Stimulated activated CD4-positive, alpha-beta T cell treated with anti-CD3 and anti-CD28 coated beads, Interleukin-4, amount 100 ng/mL, for 24 hours (primary cell): ENCODE data around the gene EGFR.

Experiments
- DNase-seq: peaks from one replicate; pipeline ENCODE4 v3.0.0-alpha.2; 2020

The EGFR gene

DNA sequence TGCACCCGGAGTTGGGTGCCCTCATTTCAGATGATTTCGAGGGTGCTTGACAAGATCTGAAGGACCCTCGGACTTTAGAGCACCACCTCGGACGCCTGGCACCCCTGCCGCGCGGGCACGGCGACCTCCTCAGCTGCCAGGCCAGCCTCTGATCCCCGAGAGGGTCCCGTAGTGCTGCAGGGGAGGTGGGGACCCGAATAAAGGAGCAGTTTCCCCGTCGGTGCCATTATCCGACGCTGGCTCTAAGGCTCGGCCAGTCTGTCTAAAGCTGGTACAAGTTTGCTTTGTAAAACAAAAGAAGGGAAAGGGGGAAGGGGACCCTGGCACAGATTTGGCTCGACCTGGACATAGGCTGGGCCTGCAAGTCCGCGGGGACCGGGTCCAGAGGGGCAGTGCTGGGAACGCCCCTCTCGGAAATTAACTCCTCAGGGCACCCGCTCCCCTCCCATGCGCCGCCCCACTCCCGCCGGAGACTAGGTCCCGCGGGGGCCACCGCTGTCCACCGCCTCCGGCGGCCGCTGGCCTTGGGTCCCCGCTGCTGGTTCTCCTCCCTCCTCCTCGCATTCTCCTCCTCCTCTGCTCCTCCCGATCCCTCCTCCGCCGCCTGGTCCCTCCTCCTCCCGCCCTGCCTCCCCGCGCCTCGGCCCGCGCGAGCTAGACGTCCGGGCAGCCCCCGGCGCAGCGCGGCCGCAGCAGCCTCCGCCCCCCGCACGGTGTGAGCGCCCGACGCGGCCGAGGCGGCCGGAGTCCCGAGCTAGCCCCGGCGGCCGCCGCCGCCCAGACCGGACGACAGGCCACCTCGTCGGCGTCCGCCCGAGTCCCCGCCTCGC, at the start of gene EGFR:
Gene EGFR (plus strand): TSS at position 657 of the 830 bp plus-strand sequence. CDS start 261 bp downstream, outside the sequence.
- no peak for DNase-seq

DNA sequence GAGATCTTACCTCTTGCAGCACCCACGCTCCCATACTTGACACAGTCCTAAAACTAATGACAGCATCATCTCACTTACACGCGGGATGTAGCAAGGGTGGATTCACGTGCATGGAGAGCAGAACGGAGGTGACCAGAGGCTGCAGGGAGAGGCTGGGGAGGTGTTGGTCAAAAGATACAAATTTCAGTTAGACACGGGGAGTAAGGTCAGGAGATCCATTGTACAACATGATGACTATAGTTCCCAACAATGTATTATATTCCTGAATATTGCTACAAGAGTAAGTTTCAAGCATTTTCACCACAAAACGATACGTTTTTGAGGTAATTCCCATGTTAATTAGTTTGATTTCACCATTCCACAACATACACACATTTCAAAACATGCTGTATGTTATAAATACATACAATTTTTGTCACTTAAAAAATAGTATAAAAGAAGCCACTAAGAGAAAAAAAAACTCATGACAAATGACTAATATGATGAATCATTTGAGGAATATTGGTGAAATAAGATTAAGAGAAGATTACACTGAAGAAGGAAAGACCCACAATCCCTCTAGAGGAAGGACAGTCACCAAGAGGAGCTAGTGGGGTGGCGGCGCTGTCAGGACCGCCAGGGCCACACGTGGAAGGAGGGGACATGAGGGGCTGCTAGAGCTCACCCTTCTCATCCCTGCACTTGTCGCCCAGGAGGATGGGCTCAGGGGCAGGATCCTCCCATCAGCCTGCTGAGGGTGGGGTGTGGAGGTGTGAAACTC, 49.4 kb upstream of the EGFR start:
- no peak for DNase-seq

DNA sequence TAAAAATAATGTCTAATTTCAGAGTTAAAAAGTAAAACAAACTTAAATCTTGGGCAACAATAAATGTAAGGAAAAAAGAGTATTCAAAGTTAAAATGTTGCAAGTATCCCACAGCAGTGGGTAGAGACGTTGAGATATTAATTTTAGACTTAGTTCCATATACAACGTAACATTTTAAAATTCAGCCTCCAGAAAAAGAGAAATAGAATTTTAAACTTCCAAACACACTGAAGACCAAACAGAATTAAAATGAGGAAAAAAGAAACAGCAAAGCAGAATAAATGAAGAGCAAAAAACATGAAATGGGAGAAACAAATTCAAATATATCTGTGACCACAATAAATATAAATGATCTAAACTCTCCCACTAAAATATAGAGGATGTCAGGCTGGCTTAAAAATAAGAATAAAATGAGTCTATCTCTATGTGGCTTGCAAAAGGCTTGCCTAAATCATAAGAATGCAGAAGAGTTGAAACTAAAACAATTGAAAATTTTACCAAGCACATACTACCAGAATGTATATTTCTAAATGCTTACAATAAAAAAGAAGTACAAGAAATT, 46.0 kb upstream of the EGFR start:
- no peak for DNase-seq

DNA sequence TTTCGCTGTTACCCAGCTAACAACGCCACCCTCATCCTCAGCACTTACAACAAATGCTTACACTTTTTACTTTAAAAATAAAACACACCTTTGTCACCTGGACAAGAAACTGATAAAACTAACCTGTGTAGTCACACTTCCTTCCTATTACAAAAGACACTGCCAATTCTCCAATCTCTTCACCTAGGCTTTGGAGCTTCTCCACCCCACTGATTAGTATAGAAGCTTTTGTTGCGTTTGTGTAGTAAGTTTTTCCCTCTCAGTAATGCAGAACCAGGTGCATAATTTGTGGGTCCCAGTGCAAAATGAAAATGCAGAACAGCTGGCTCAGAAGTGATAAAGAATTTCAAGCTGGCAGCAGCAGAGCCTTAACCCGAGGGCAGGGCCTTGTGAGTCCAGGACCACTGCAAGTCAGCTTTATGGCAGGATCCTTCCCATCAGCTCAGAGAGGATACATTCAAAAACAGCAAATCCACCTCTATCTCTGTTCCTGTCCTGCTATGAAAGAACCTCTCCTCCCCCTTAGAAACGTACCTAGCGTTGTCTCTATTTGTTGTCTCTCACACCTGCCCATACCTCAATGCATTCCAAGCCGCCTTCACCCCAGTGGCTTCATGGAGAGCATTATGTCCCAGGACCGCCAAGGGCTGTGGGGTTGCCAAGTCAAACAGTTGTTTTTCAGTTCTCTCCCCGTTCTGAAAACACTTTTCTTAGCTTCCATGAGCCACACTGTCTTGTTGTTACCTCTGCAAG, 40.3 kb upstream of the EGFR start:
- no peak for DNase-seq

DNA sequence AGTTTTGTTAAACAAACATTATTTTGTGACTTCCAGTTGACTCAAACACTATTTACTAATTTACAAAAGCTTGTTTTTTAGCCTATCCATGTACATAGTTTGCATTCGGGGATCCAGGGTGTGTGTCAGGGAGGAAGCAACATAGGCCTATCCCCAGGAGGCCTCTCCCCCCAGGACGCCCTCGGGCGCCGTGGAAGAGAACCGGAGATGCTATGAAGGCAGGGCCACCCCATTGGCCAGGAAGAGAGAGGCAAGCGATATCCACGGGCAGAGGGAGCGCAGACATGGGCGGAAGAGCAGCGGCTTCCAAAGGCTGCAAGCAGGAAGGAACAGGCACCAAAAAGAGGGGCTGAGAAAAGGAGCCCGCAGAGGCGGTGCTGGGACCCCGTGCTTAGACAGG, 38.3 kb upstream of the EGFR start:
- no peak for DNase-seq

DNA sequence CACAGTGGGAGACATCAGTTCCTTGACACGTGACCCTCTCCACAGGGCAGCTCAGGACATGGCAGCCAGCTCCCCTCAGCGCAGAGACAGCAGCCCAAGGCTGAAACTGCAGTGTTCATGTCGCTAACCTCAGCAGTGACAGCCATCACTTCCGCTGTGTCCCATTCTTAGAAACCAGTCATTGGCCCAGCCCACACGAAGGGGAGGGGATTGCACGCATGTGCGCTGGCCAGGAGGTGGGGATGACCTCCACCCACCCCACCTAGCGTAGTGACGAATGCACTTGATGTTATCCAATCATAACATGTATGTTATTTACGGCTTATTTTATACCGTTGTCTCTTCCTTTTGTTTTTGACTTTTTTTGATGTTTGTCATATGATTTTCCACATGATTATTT, 36.9 kb upstream of the EGFR start:
- no peak for DNase-seq

DNA sequence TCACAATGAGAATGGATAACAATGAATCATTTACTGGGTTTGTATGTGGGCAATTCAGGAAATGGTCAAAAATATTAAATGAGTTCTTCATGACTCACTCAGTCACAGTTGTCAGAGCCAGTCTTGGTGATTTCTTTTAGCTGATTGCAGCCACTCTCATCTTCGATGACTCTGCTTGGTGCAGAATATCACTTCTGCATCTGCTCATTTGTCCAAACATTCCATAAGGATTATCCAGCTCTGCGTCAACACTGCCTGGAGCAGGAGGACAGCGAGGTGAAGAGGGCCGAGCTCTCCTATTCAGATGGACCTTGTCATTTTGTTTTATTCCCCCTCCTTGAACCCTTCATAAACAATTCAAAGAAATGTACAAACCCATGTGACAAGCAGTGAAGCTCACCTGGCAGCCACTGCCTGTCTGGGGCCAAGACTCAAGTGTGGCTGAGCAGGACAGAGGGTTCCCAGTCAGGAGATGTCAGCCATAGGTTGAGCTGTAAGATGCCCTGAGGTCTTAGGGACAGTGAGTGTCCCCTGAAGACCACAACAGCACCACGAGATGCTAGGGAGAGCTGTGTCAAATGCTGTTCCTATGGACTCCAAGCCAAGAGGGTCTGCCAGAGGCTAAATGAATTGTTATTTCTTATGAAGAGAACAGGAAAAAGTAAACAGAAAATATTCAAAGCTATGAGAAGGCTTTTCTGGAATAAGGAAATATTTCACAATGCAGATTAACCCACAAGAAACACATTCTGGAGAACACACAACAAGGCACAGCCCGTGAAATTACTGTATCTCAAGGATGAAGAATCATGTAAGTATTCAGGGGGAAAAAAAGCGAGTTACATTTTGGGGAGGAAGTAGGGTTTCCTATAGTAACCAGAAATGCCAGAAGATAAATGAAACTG, 33.1 kb upstream of the EGFR start:
- no peak for DNase-seq

DNA sequence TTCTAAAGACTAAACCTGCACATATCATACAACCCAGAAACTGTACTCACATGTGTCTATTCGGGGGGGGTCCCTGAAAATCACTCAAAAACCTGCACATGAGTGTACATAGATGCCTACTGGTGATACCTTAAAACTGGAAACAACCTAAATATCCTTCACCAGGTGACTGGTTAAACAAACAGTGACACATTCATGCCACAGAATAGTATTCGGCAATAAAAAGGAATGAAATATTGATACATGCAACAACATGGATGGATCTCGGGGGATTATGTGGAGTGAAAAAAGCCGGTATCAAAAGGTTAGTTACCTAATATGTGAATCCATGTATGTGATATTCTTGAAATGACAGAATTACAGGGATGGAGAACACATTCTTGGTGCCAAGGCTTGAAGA, 32.1 kb upstream of the EGFR start:
- no peak for DNase-seq

DNA sequence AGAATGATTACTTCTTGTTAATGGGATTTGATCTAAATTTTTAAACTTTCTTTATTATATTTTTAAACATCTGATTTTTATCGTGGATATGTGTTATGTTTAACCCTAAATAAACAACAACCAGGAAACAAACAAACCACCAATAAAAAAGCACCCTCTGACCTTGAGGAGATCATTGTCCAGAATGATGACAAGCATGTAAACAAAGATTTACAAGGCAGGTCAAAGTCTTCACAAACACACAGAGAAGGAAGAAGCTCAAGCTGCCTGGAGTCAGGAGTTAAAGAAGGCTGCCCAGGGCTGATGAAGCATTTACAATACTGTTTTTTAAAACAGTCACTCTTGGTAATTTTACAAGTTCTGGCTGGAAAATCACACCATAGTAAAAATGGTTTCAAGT, 31.0 kb upstream of the EGFR start:
- DNase-seq = no peak

DNA sequence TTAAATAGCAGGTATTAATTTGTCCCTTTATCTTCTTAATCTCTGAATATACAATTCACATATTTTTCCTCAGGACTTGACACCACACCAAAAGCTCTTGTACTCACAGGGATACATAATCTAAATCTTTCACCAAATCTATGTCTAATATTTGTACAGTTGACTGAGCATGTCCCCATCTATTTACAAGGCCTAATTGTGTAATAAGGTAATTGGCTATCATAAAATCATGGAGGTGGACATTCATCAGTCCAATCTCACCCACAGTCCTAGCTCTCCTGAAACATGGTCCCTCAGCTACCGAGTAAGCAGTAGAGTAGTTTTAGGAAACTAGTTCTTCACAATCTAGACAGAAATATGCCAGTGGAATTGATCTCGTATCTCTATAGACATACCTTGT, 30.3 kb upstream of the EGFR start:
- DNase-seq = no peak

DNA sequence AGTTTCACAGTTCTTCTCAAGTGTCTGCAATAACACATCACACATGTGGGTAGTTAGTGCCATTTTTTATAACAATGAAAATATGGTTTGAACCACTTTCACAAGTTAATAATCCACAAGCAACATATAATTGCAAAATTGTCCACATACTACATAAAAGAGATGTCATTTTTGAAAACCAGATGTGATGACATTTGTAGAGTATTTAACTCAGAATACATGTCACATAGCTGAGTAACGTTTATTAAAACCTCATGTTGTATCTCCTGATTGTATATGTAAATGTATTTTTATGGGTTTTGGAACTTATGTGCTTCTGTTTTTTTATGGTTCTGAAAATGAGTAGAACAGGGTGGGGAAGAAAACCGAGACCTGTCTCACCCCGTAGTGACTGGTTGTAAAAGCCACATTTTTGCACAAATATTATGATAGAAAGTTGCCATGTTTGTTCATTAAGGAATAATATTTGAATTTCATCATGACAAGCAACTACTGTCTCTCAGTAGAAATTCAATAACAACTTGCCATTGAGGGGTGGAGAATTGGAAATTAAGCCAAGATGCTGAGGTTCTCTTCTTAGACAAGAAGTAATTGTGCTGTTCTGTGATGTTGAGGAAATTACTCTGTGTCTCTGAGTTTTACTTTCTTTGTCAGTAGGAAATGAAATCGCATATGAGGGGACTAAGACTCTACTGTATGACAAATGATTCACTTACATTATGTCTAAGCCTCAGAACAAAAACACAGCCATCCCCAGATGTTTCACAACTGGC, 29.2 kb upstream of the EGFR start:
- no peak for DNase-seq

DNA sequence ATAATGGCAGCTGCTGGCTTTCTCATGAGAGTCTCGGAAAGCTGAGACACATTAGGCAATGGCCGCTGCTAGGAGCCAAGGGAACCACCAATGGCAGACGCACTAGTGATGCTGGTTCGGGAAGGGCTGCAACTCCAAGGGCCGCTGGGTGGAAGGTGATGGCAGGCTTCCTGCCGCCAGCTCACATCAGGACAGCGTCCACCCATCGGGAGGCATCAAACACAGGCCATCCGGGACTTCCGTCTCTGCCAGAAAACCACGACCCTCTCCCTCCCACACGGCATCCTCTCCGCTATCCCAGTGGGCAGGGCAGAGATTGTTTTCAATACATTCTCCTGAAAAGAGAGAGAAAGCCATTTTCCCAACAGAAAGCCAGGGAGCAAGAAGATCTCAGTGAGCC, 27.5 kb upstream of the EGFR start:
- DNase-seq = no peak

DNA sequence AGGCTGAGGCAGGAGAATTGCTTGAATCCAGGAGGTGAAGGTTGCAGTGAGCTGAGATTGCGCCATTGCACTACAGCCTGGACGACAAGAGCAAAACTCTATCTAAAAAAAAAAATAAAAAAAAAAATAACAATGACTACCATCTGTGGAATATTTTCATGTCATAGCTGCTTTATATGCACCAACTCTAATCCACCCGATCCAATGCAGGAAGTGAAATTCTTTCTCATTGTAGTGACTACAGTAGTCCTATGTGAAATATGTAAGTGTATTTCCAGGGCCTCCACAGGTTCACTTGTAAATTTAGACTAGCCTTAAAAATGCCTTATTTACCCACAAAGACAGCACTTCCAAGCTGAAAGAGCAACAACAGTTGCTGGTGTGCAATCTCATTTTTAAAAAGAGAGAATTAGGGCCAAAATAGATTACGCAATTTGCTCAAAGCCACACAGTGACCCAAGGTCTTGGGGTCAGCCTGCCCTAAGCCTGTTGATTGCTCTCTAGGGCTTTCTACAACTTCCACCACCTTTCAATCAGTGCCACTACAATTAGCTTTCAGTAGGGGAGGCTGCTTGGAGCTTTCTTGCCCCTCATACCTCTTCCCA, 25.8 kb upstream of the EGFR start:
- DNase-seq = no peak

DNA sequence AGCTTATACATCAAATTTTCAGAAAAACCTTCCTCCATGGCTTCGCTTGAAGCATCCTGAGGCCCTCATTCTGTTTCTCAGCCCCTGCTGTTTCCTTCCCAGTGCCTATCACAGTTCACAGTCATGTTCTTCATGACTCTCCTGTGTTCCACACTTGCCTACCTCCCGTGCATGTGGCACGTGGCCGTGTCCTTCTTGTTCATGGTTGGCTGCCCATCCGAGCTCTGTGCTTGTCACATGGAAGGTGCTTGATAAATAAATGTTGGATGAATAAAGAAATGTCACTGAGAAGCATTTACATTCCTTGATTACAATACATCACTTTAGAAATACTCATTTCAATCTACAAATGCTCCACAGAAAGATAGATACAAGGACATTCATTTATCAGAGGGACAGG, 23.7 kb upstream of the EGFR start:
- no peak for DNase-seq

DNA sequence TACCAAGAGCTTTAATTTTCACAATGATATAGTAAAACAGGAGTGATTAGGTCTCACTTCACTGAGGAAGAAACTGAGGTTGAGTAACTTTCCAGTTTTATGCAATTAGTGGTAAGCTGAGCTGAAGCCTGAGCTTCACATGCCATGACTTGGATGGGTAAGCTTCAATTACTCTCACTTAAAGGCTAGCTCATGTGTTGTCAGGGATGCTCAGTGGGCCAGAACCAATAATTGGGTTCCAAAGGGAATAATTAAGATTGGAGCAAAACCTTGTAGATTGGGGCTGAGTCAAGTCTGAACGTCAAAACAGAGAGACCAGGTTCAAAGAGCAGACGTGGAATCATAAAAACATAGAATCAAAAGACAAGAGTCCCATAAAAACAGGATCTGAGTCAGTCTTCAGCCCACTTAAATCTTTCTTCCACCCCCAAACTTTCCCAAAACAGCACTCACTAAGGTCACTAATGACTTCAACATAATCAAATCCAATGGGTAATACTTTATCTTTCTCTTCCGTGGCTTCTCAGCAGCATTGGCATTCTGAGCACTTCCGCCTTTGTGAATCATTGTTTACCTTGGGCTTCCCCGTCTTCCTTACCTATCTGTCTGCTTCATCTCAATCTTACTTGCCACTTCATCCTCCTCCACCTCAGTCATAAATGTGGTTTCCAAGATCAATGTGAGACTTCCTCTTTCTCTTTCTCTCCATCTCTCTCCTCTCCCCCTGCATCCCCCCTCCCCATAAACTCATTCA, 23.0 kb upstream of the EGFR start:
- peak; percentile 47 for DNase-seq

DNA sequence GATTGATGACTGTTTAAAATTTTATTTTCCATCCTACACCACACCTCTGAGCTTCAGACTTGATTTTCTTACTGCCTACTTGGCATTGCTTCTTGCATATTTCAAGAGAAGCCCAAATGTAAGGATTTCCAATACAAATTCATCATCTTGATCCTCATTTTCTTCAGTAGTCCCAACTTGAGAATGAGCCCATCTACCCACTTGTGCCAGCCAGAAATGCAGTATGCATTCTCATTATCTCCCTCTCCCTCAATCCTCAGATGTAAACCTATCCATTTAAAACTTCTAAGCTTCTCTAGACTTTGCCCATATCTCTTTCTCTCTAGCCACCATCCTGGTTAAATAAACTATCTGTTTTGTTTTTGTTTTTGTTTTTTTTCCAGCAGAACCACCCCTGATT, 22.4 kb upstream of the EGFR start:
- DNase-seq = no peak

DNA sequence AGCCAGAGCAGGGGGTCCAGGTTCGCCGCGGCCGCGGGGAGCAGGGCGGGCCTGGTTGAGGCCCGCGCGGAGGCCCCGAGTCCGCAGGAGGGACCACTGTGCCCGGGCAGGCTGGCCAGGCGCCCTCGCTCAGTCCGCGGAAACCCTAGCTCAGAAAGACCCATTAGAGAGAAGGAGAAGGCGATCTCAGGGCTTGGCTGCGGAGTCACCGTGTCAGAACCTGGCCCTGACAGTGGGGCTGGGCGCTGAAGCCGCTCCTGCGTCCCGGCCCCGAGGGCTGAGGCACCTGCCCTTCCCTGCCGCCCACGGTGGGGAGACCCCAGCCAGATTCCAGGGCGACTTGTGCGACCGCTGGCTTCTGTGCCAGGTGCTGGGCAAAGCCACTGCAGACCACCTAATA, 14.2 kb upstream of the EGFR start:
- no peak for DNase-seq

DNA sequence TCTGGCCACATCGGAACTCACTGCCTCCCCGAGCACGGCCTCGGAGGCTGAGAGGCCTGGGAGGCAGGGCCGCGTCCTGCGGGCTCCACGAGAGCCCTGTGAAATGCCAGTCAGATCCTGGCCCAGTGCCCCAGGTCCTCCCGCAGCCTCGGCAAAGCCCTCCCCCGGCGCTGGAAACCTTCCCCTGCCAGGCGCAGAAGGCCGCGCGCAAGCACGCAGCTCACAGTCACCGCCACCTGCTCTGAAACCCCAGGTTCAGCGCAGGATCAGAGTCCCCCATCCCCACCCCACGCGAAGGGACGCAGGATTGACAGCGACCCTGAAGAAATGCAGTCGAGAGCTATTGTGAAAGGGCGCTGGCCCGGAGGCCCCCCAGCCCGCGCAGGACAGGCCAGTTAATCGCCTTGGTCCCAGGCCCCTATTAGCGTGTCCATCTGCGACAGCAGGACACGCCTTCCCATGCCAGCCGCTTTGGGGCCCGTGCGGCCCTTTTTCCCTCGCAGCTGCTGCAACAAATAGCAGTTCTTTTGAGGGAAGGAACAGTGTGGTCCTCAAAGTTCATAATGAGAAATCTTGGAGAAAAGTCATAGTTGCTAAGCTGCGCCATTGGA, 13.5 kb upstream of the EGFR start:
- DNase-seq = no peak

DNA sequence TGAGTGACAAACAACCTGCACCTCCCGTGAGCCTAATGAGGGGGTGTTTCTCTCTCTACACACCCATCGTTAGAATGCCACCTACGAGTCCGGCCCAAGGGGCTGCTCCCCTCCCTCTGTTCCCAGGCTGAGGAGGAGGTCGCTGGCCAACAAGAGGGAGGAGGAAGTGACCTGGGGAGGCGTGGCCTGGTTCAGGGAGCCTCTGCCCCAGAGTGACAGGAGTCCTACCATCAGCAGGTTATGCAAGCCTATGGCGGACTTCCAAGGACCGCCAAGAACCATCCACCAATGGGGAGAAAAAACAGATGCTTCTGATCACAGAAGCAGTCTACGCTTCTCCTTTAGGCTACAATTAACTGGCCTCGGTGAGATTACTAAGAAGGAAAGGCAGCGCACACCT, 12.3 kb upstream of the EGFR start:
- no peak for DNase-seq

DNA sequence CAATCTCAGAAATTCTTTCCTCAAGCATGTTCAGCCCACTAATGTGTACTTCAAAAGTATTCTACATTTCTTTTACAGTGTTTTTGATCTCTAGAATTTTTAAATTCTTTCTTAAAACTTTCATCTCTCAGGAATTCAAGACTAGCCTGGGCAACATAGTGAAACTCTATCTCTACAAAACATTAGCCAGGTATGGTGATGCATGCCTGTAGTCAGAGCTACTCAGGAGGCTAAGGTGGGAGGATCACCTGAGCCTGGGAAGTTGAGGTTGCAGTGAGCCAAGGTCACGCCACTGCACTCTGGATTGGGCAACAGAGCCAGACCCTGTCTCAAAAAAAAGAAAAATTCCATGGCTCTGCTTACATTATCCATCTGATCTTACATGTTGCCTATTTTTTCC, 5.0 kb upstream of the EGFR start:
- no peak for DNase-seq
